Stimulated activated CD4-positive, alpha-beta T cell treated with anti-CD3 and anti-CD28 coated beads, Interleukin-2, amount 100 ng/mL, for 48 hours (primary cell): ENCODE measurements around the gene NDST1.

ENCODE experiments used
- DNase-seq, 2 donors: peaks; one replicate each; pipeline ENCODE4 v3.0.0-alpha.2; 2020

NDST1 gene

DNA sequence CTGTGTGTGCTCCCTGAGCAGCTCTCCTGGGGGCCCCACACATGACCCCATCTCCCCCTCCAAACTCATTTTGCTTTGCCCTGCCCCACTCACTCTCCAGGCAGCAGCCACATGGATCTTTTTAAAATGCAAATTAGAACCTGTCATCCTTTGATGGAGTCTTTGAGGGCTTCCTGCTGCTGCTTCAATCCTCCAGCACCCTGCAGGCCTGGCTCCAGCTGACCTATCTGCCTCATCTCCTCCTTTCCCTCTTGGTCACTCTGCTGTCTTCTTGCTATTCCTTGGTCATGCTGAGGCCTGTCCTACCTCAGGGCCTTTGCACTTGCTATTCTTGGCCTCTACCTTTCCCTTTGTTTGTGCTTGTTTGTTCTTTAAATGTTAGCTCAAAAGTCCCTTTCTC, 17.9 kb downstream of the NDST1 start:
- DNase-seq = no peak

DNA sequence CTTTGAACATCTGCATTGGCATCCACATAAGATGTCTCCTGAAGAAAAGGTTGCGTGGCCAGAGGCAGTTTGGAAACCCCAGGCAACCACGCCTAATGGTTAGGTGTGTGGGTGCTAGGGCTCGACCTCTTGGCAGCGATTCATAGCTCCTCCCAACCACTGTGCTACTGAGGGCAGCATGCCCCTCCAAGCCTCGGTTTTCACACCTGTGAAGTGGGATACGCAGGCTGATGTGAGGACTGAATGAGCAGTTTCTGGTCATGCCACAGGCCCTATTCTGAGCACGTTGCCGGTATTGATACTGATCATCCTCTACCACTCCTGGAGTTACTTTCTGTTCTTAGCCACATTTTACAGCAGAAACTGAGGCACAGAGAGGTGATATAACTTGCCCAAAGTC, 19.1 kb downstream of the NDST1 start:
- no peak for DNase-seq

DNA sequence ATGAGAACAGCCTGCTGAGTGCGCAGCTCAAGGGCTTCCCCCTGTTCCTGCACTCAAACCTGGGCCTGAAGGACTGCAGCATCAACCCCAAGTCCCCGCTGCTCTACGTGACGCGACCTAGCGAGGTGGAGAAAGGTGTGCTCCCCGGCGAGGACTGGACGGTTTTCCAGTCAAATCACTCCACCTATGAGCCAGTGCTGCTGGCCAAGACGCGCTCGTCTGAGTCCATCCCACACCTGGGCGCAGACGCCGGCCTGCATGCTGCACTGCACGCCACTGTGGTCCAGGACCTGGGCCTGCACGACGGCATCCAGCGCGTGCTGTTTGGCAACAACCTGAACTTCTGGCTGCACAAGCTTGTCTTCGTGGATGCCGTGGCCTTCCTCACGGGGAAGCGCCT, 19.9 kb downstream of the NDST1 start:
- no peak for DNase-seq

DNA sequence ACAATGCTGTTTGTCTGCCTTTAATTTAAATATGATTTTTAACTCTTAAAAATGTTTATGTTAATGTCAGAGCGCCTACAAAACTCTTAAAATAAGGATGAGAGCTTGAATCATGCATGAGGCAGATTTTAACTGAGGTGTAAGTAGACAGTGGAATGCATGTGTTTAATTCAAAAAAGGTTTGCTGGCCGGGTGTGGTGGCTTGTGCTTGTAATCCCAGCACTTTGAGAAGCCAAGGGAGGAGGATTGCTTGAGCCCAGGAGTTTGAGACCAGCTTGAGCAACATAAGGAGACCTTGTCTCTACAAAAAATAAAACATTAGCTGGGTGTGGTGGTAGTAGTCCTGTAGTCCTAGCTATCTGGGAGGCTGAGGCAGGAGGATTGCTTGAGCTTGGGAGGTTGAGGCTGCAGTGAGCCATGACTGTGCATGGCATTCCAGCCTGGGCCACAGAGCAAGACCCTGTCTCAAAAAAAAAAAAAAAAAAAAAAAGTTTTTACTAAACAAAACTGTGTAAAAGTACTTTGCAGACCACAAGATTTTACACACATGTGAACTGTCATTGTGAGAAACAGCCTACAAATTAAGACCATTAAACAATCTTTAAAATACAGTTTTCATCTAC, 21.1 kb downstream of the NDST1 start:
- no peak for DNase-seq

DNA sequence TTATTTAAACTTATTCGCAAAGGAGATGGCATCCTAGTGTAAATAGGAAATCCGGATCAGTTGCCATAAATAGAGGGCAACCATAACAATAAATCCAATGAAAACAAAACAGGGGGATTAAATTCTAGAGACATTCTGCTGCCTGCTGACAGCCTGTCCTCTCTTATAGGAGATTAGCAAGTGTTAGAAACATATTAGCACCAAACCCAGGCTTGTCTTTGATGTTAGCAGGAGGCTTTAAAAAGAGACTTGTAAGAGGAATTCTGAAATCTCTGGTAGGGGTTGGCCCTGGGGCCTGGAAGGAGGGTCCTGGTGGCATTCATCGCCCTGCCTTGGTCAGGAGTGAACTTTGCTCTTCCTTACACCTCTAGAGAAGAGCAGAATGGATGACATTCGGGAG, 21.6 kb downstream of the NDST1 start:
- DNase-seq = no peak

DNA sequence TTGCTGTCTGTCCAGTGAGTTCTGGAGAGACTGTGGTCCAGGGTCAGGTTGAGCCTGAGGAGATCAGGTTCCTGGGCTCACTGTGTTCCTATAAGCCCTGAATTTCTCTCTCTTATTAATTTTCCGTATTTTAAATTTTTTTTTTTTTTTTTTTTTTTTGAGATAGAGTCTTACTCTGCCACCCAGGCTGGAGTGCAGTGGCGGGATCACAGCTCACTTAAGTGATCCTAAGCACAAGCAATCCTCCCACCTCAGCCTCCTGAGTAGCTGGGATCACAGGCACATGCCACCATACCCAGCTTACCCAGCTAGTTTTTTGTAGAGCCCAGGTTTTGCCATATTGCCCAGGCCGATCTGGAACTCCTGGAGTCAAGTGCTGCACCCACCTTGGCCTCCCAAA, 22.5 kb downstream of the NDST1 start:
- no peak for DNase-seq

DNA sequence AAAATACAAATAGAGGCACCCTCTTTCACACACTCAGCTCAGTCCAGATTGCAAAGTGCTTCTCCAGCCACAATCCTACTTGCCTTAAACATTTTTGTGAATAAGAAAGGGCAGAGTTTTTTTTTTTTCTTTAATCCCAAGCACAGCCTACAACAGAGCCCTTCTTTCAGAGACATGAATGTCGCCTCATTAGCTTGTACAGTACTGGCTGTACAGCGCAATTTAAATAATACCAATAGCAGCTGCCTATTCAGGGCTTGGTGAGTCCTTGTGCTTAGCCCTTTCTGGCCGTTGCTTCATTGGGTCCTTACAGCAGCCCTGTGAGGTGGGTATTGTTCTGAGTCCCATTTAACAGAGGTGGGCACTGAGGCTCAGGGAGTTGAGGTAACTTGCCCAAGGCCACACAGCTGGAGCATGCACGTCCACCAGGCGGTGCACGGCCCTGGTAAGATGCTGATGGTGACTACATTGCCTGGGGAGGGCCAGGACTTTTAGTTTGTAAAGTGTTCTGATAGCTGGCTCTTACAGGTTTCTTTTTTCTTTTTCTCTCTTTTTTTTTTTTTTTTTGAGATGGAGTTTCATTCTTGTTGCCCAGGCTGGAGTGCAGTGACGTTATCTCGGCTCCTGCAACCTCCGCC, 23.1 kb downstream of the NDST1 start:
- DNase-seq = no peak

DNA sequence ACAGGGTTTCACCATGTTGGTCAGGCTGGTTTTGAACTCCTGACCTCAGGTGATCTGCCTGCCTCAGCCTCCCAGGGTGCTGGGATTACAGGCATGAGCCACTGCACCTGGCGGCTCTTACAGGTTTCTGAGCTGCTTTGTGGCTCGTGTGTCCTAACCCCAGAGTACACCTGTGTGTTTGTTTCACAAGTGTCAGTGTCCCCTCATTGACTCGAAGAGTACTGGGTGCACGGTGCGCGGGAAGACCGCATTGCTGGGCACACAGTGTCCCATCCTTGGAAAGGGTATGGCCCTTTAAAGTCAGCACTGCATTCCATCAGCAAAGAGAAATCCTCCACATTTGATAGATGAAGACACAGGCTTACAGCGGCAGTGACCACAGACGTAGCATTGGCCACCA, 23.8 kb downstream of the NDST1 start:
- DNase-seq = no peak

DNA sequence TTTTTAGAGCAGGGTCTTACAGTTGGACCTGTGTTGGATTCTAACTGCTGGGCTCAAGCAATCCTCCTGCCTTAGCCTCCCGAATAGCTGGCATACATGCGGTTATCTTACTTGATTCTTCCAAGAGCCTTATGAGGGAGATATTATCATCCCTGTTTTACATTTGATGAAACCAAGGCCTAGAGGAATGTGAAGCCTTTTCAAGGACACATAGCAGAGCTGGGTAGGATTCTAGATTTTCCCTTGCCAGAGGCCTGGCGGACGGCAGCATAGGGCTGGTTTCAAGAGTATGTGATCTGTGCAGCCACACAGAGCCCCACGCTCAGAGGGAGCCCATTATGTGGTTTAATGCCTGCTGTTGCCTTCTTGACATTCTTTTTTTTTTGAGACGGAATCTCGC, 24.2 kb downstream of the NDST1 start:
- no peak for DNase-seq

DNA sequence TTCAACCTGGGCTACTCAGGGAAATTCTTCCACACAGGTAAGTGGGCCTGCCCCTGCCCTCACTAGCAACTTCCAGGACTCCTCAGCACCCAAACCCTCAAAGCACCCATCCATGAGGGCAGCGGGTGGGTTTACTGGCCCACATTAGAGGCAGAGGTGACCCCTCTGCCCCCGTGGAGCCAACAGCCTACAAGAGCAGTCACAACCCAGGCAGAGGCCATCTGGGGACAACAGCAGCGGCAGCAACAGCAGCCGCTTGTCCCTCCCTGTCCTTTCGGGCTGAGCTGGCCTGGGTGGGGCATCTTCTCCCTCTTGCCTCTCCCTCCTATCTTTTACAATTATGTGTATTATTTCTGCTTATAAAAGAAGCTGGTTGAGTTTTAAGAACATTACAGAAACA, 25.1 kb downstream of the NDST1 start:
- DNase-seq = no peak

DNA sequence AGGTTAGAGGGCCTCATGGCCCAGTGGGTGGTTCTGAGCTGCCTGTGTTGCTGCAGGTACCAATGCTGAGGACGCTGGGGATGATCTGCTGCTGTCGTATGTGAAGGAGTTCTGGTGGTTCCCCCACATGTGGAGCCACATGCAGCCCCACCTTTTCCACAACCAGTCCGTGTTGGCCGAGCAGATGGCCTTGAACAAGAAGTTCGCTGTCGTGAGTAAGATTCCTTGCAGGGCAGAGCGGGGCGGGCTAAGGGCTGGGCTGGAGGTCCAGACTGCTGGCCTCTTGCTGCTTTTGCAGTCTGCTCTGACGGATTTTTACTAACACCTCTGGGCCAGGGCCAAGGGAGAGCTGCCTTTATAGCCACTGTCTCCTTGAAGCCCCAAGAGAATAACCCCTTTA, 26.9 kb downstream of the NDST1 start:
- DNase-seq = no peak

DNA sequence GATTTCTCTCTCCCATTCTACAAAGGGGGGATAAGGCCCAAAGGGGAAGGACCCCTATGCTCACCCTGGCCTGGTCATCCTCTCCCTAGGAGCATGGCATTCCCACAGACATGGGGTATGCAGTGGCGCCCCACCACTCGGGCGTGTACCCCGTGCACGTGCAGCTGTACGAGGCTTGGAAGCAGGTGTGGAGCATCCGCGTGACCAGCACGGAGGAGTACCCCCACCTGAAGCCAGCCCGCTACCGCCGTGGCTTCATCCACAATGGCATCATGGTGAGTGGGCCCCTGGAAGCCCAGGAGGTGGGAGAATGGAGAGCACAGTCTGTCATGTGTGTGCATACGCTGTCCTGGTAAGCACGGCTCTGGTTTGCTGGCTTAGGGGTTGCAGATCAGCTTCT, 27.7 kb downstream of the NDST1 start:
- no peak for DNase-seq

DNA sequence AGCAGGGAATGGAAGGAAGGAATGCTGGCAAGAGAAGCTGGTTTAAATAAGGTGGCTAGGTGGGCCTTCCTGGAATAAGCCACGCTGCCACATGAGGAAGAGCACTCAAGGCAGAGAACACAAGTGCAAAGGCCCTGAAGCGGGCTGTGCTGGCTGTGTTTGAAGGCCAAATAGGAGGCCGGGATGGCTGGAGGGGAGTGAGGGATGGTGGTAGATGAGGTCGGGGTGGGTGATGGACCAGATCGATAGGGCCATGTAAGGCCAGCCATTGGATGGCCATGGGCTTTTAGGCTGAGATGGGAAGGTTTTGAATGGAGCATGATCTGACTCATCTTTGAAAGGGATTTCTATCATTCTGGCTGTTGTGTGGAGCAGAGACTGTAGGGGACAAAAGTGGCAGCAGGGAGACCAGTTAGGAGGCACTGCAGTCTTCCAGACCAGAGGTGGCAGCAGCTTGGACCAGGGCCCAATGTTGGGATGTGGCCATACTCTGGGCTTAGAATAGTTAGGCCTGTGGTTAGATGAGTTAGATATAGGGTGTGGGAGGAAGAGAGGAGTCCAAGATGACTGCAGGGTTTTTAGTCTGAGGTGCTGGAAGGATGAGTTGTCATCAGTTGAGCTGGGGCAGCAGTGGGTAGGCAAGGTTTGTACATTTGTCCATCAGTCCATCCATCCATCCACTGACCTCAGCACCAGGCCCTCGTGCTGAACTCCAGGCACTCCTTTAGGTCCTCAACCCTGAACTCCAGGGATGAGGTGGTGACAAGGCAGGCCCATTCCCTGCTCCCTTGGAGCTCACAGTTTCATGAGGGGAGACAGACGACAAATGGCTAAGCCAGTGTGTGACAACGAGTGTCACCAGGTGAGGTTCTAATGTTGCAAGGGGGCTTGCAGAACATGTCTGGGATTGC, 30.3 kb downstream of the NDST1 start:
- DNase-seq = no peak

DNA sequence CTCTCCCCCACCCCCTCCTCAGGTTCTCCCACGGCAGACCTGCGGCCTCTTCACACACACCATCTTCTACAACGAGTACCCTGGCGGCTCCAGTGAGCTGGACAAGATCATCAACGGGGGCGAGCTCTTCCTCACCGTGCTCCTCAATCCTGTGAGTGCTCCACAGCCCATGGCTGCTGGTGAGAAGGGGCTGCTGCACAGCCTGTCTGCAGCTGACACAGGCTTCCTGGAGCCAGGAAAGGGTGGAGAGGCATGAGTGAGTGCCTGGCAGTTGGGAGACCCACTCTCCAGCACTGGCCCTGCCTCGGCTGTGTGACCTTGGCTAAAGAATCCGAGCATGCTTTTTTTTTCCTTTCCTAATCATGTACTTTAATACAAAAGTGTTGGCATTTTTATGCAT, 31.3 kb downstream of the NDST1 start:
- DNase-seq = no peak

DNA sequence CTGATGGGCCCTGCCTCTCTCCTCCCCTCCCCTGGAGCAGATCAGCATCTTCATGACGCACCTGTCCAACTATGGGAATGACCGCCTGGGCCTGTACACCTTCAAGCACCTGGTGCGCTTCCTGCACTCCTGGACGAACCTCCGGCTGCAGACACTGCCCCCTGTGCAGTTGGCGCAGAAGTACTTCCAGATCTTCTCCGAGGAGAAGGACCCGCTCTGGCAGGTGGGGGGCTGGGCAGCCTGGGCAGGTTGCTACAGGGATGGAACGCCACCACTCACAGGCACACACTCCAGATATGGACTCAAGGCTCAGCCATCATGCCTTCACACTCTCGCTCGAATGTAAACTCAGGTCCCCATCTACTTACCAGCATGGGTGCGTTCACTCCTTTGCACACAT, 32.1 kb downstream of the NDST1 start:
- DNase-seq = no peak

DNA sequence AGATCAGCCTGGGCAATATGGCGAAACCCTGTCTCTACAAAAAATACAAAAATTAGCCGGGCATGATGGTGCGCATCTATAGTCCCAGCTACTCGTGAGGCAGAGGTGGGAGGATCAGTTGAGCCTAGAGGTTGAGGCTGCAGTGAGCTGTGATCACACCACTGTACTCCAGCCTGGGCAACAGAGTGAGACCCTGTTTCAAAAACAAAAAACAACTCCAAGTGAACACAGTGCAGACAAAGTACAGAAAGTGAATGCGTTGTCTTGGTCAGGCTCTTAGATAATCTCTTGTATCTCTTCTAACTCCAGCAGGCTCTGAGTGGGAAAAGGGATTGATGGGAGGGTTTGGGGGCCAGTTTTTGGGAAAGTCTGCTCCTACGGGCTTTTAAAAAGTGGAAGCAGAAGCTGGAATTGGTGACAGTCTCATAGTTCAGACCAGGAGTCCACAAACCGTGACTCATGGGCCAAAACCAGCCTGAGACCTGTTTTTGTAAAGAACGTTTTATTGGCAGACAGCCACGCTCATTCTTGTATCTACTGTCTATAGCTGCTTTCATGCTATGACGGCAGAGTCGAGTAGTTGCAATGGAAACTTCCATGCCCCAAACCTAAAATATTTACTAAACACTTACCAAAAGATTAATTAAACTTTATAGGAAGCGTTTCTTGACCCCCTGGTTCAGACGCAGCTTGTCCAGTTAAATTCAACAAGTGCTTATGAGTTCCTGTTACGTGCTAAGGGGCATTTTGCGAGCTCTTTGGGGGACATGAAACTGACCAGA, 32.9 kb downstream of the NDST1 start:
- no peak for DNase-seq

DNA sequence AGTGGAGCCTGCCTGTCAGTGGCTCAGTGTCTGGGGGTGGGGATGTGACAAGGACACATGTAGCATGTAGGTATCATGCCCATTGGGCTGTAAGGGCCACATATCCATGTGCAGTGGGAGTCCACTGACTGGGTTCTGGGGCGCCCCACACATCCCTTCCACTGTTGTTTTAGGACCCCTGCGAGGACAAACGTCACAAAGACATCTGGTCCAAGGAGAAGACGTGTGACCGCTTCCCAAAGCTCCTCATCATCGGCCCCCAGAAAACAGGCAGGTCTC, 33.4 kb downstream of the NDST1 start:
- no peak for DNase-seq

DNA sequence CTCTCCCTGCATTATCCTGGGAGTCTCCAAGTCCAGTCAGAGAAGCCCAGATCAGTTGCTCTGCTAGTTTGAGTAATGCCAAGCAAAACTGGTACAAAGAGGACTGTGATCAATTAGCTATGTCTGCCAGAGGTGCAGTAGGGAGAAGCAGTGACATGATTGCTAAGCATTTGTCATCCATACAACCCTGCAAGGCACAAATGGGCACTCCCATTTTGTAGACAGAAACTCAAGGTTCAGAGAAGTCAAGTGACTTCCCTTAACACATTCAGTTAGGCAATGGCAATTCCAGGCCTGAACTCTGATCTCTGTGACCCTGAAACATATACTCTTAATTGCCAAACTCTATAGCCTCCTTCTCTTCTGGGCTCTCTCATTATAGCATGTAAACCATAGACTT, 34.0 kb downstream of the NDST1 start:
- no peak for DNase-seq

DNA sequence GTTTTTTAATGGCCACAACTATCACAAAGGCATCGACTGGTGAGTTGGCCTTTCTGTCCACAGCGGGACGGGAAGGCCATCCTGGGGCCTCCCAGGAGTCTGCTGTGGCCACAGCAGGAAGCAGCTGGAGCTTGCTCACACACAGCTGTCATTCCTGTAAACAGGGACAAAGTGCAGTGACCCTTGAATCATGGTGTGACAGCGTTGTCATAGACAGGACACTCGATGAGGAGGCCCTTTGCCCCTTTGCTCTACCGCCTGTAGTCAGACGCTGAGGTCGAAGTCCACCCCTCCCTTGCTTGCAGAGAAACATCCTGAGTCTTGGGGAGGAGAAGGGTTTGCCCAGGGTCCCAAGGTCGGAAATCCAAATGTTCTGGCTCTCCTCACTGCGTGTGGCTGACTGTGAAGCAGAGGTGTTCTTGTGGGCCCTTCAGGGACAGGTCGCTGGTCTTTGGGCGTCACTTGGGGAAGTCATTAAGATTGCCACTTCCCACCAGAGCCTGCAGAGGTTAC, 35.1 kb downstream of the NDST1 start:
- no peak for DNase-seq

DNA sequence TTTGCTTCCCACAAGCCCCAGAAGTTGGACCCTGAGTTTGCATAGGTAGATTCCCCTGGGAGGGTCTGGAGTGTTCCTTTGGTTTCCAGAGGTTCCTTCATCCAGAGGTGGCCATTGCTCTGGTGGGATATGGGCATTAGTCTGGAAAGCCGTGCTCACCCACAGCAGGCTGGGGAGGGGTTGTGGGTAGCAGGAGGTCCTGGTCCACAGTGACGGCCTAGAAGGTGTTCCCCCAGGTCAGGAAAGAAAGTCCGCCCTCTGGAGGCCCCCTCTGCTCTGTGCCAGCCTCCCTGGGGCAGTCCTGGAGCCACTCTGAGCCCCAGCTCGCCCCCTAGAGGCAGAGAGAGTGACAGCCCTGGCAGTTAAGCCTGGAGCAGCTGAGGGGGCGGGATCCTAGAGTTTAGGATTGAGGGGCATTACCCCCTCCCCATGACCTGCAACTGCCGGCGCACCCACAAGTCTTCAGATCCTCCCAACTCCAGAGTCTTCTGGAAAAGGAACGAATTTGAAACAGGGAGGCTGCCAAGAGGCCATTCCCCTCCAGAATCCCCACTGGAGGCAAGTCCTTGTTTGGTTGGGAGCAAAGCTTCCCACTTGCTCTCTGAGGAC, 36.8 kb downstream of the NDST1 start:
- DNase-seq = peak; percentile 63 to 68

DNA sequence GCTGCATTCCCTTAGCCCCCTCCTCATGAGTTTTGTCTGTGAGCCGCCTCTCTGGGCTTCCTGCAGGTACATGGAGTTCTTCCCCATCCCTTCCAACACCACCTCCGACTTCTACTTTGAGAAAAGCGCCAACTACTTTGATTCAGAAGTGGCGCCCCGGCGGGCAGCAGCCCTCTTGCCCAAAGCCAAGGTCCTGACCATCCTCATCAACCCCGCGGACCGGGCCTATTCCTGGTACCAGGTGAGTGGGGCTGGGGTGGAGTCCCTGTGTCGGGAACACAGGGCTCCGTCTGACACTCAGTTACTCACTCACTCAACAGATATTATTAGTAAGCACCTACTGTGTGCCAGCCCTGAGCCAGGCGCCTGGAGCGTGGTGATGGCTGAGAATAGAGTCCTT, 37.3 kb downstream of the NDST1 start:
- no peak for DNase-seq

DNA sequence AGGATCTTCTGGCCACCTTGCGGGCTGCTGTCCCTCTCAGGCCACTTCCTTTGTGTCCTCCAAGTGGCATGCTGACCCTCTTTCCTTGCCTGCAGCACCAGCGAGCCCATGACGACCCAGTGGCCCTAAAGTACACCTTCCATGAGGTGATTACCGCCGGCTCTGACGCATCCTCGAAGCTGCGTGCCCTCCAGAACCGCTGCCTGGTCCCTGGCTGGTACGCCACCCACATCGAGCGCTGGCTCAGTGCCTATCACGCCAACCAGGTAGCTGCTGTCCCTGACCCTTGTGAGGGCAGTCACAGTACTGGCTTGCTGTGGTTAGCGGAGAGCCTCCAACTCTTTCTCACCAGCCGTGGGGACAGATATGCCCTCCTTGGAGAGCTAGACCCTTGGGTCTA, 40.2 kb downstream of the NDST1 start:
- no peak for DNase-seq

DNA sequence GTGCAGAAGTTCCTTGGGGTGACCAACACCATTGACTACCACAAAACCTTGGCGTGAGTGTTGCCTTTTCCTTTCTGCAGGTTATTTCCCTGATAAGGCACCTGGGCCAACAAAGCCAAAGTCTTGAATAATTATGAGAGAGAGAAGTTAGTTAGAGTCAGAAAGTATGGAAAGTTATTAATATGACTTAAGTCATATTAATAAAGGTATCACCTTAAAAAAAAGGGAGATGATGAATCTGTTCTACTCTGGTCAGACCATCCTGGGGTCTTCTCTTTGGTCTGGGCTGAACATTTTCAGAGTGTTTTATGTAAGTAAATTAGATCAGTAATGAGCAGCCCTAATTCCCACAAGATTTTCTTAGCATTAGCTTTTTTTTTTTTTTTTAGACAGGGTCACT, 41.8 kb downstream of the NDST1 start:
- DNase-seq = no peak
